WI38 (cell line): ENCODE data around the gene ZPR1.

Experiments used
- H3K4me3 ChIP-seq: 2 replicates; pipeline ENCODE4 v1.5.1; 2011; ENCODE audit warnings: low read depth, mild to moderate bottlenecking, control low read depth, low read length
- CTCF ChIP-seq: IDR thresholded peaks from 2 replicates; pipeline ENCODE4 v1.5.1; 2012; ENCODE audit warnings: low read depth, mild to moderate bottlenecking, control low read depth, low read length

ZPR1 gene

GRCh38 chr11:116730241-116730561 is 57.6 kb downstream of the ZPR1 start:
- H3K4me3 ChIP-seq: no peak overlapping the region
- no peak for TF ChIP-seq CTCF

- H3K4me3 ChIP-seq: no peak overlapping the region
- no peak for TF ChIP-seq CTCF
These were observed 58.2 kb downstream of the ZPR1 start for GRCh38 chr11:116729501-116730240.

GRCh38 chr11:116727990-116728389 is 59.8 kb downstream of the ZPR1 start:
- no peak for TF ChIP-seq CTCF
- H3K4me3 ChIP-seq: no peak overlapping the region

GRCh38 chr11:116725434-116726221 is 62.2 kb downstream of the ZPR1 start:
- no peak overlapping the region for H3K4me3 ChIP-seq
- no peak for TF ChIP-seq CTCF

GRCh38 chr11:116724813-116725212 is 63.0 kb downstream of the ZPR1 start:
- no peak overlapping the region for H3K4me3 ChIP-seq

More at GRCh38 chr11:116724813-116725212, 63.0 kb downstream of the ZPR1 start:
- TF ChIP-seq CTCF: no peak
